Ammon's horn (tissue), 1 donor: ENCODE results near the gene WWOX.
"Not testable (repeated sequence)": the region's sequence is repeated elsewhere in the genome, so short reads cannot be mapped to it uniquely, and the experiment has no call there.

Experiments
- DNase-seq: peaks from one replicate; pipeline ENCODE4 v3.0.0-alpha.2; 2016; ENCODE audit warnings: low spot score

The WWOX gene

DNA sequence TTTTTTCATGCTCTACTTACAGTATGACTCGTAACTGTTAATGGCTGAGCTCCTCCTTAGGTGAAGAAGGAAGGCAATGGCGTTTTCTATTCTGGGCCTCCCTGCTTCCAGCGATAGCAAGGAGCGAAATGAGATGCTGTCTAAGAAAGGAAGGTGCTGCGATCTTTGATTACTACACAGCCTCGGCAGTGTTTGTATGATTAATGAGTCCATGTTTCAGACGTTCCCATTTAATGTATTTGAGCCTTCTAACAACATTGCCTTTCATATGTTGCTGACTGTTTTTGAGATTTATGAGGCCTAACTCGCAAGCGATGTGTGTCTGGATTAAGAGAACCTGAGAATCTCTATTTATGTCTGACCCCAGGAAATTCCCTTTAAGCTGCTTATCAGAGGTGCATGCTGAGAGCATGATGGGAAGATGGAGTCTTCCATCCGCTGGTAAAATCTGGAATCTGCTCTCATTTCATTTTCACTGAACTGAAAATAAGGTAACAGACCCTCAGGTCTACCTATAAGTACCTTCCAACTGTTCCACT lies 403.4 kb downstream of the WWOX start:
- no peak for DNase-seq

GRCh38 chr16:78503602-78504001 lies 404.1 kb downstream of the WWOX start:
- peak; percentile 85 for DNase-seq

DNA sequence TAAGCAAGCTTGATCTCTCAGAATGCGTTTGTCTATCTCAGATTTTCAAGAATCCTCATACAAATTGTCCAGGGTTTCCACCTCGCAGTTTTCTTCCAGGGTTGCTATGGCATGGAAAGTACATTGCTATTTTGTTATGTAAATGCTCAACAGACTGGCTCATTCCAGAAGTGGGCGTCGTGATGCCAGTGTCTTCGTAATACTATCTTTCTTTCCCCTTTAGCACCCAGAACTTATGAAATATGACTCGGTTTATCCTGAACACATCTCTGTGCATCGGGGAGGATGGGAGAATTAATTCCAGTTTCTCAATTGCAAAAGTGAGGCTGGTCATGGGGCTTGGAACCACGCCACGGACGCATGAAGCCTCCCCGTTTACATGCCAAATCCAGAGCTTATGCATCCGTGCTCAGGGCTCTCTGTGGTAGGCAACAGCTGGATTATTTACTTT lies 405.0 kb downstream of the WWOX start:
- peak; percentile 25 for DNase-seq

GRCh38 chr16:78505036-78505435 lies 405.6 kb downstream of the WWOX start:
- DNase-seq, result no peak

GRCh38 chr16:78505544-78506366 lies 406.3 kb downstream of the WWOX start:
- DNase-seq, result peak; percentile 58

- no peak for DNase-seq
These were observed 407.1 kb downstream of the WWOX start for GRCh38 chr16:78506367-78507193.

DNA sequence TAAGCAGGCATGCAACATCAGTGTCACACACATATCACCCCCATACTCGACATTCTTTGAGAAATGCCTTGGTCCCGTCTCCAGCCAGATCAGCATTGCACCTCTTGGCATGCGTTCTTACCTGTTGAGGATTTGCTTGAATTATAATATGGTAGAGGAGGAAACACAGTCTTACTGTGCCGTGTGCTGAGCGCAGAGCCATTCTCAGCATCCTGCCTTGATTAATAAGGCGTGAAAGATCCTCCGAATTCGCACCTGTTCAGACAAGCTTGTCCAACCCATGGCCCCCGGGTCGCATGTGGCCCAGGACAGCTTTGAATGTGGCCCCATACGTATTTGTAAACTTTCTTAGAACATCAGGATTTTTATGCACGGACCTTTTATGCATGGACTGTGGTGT lies 408.1 kb downstream of the WWOX start:
- no peak for DNase-seq

DNA sequence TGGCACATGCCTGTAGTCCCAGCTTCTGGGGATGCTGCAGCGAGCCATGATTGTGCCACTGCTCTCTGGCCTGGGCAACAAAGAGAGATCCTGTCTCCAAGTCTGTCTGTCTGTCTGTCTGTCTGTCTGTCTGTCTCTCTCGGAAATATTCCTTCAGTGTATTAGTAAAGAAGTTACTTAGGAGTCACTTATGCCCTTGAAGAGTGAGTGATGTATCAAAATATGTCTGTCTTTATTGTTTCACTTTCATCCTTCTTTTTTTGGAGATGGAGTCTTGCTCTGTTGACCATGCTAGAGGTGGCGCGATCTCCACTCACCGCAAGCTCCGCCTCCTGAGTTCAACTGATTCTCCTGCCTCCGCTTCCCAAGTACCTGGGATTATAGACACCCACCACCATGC lies 410.5 kb downstream of the WWOX start:
- no peak for DNase-seq

DNA sequence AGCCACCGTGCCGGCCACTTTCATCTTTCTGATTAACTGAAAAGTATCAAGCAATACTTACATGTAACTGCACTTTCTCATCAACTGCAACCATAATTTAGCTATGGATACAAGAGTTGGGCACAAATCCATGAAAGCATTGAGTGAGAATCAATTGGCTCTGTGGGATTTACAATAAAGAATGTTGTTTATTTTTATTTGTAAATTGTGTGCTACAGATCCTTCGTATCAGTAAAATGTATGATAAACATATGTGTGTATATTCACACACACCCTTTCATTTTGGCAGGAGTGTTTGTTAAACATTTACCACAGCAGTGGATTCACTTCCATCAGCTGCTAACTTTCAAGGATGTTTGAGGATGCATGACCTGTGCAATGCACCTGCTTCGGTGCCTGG lies 411.0 kb downstream of the WWOX start:
- DNase-seq, result no peak

DNA sequence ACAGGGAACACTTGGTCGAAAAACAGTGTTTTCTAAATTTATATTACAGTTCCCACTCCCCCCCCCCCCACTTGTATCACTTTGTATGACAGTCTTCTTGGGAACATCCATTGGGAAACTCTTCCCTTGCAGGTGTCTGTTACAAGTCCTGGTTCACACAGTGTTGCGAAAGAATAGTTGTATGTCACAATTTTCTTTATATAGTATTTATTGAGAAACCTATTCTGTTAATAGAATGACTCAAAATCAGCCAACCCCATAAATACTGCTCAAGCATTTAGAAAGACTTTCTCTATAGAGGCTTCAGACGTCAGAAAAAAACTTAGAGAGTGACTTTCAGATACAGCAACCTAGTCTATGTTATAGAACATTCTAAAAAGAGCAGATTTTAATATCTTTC lies 414.4 kb downstream of the WWOX start:
- no peak for DNase-seq

- DNase-seq, result not testable (repeated sequence)
These were observed 415.4 kb downstream of the WWOX start for GRCh38 chr16:78514888-78515287.

- no peak for DNase-seq
These were observed 416.0 kb downstream of the WWOX start for GRCh38 chr16:78515421-78515820.

DNA sequence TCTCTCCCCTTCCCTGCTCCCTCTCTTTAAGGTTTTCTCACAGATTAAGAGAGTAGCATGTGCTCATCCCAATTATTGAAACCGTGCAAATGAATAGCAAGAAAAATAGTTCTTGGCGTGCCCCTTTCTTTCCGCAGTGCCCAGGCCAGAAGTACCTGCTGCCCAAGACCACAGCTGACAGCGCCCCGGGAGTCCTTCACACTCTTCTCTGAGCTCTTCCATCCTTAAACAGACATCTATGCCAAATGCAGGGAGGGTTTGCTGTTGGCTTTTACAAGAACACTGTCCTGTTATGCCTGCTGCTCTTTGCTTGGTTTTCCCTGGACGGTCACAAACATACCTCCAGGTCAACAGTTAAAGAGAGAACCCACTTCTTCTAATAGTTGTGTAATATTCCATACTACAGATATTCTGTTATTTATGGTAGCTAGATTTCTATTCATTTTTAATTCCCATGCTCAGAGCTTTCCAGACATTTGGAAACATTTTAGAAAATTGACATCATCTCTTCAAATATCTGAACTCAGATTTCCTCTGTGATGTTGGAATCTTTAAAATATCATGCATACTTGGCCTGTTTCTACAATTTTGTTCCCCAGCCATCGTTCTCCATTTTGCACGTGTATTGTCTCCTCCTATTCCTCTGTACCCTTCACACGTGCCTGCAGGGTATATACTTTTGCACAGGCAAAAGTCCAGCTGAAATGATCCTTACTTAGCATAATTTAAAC lies 416.7 kb downstream of the WWOX start:
- DNase-seq, result no peak

GRCh38 chr16:78519896-78520295 lies 420.4 kb downstream of the WWOX start:
- DNase-seq, result no peak

DNA sequence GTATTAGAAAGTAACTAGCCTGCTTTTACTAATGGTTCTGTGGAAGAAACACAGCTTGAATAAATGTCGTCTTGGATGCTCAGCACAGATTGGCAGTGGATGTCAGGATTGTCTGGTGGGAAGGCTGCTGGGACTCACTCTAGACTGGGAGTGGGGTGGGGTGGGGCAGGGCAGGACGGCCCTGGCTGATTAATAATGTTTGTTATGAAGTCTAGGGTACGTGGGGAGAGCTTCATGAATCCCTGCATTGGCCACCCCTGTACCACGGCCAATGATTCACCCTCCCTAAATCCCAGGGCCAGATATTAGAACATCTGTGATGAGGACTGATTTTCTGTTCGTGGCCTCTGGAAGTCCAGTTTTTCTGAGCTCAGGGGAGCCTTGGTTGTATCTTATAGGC lies 421.0 kb downstream of the WWOX start:
- no peak for DNase-seq

DNA sequence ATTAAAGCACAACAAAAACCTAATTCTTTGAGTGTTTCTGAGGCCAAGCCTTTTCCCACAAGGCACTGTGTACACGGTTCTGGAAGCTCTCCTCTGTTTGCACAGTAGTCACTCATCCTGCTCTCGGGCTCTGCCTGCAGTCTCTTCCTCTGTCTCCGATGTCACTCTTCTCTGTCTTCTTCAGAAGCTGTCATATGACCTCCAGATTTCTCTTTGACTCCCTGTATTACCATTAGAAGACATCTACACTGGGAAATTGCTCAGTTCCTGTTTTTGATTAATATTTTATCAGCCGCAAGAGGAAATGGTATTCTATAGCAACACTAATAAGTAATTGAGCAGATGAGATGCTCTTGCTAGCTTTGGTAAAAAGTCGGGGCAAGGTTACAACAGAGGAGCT lies 422.9 kb downstream of the WWOX start:
- no peak for DNase-seq

DNA sequence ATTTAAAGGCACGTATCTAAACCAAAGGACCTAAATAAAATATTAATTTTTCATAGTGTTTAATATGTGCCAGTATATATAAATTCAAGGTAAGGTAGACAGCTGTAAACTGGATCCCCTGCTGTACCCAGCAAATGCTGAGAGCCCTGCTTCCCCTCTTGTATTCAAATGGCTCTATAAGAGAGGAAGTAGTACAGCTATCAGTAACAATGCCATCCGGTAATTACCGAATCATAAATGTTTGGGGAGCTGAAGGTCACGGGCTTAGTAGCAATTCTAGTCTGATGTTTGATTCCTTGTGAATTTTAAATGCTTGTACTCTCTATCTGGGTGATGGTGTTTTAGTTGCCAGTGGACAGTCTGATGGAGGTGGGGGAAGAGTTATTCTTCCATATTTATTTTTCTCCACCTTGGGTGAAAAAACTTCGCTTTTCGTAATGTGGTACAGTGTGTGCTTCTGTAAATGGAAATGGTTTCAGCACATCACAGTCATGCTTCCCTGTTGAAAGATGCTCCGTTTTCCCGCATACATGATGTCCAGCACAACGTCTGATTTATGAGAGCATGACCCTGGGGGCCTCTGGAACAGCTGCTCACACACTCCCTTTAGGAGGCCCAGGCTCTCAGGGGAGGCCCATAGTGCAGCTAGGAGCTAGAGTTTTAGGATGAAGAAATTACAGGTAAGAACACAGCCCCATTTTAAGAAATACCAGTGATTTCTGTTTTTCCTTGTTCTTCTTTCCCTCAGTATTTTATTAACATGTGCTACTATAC lies 423.9 kb downstream of the WWOX start:
- no peak for DNase-seq

DNA sequence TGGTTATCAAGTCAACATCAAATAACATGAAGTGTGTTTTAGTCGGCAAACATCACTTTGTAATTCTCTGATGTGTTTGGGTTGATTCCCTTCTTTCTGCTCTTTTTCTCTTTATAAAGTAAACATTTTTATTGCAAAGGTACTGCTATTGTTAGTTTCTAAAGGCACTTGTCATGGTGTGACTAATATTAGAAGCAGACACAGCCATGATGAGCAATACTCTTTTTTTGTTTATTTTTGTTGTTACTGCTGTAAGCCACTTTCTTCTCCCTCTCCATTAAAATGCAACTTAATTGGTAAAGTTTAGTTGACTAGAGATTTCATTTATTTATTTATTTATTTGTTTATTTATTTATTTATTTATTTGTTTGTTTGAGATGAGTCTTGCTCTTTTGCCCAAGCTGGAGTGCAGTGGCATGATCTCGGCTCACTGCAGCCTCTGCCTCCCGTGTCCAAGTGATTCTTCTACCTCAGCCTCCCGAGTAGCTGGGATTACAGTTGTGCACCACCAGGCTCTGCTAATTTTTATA lies 424.7 kb downstream of the WWOX start:
- no peak for DNase-seq

GRCh38 chr16:78528265-78528664 lies 428.8 kb downstream of the WWOX start:
- DNase-seq, result no peak

DNA sequence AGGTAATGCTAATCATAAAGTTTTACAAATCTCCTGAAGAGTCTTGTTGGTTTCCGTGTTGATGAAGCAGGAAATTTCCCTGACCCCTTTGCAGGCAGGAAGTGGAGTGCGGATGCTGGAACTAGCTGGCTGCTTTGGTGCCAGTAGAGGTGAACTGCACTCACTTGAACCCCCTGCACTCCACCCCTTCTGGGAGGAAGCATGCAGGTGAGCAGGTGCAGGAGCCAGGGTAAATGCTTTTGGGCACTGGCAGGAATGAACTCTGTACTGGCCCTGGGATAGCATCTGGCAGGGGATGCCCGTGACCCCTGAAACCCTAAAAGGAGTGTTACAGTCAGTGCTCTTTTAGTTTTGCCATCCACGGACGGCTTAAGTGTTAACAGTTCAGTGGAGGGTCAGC lies 430.4 kb downstream of the WWOX start:
- no peak for DNase-seq

- DNase-seq, result no peak
These were observed 430.8 kb downstream of the WWOX start for GRCh38 chr16:78530283-78530682.
